ENCODE results near the gene NHS. TPM values are rescaled to one million over a fixed set of nuclear protein-coding genes. Genes with fewer than 3 reads are reported as not detected.
A peak's percentile ranks its signal among the peaks of the same experiment; 100 is the strongest.

NHS gene
- polyA plus RNA-seq, 1 donor (not counting 4 experiments of a cell fraction or from before 2014, with no cell fraction given): 5.4 TPM

GRCh38 chrX:17456526-17456925, 81.5 kb downstream of the NHS start:
- Histone ChIP-seq H3K9me1 (ENCODE audit: control insufficient read depth, extremely low read depth, insufficient read depth, low read length) (no peaks in the 10 kb centered on the region), H4K20me1 (ENCODE audit: control insufficient read depth, extremely low read depth, insufficient read depth, low read length) (no peaks in the 10 kb centered on the region), H3K4me3 (ENCODE audit: control insufficient read depth in 2 of 3, extremely low read depth in 1 of 3, insufficient read depth in 2 of 3, low read depth in 1 of 3, low read length in 3 of 3) (no peak overlapping the region), H3K27ac (ENCODE audit: control insufficient read depth, insufficient read depth, low read length) (no peak overlapping the region), H3K79me2 (ENCODE audit: control insufficient read depth, insufficient read depth, low read length) (peaks cover 12% of the 10 kb centered on the region), H2AFZ (ENCODE audit: control insufficient read depth, low read length) (no peak overlapping the region), H3K36me3 (ENCODE audit: control insufficient read depth in 2 of 2, extremely low read depth in 1 of 2, insufficient read depth in 2 of 2, low read length in 2 of 2) (no peaks in the 10 kb centered on the region), H3K9ac (ENCODE audit: control insufficient read depth, extremely low read depth, insufficient read depth, low read length) (no peak overlapping the region), H3K9me3 (ENCODE audit: control insufficient read depth, low read depth, low read length) (no peaks in the 10 kb centered on the region), H3K4me2 (ENCODE audit: control insufficient read depth, extremely low read depth, insufficient read depth, low read depth, low read length) (no peak overlapping the region), H3K27me3 (ENCODE audit: control insufficient read depth, extremely low read depth, insufficient read depth, low read length) (no peaks in the 10 kb centered on the region), H3K4me1 (ENCODE audit: control insufficient read depth, extremely low read depth, insufficient read depth, low read length) (peaks cover 9% of the 10 kb centered on the region)
- DNase-seq (ENCODE audit: low read depth, low spot score): no peak
- TF ChIP-seq CTCF (optimal IDR thresholded peaks at IDR 0.05 in 1 of 3, IDR thresholded peaks at IDR 0.05 in 1 of 3, conservative IDR thresholded peaks at IDR 0.05 in 1 of 3; ENCODE audit: extremely low read depth in 1 of 3, insufficient read depth in 2 of 3, low read length in 3 of 3): no peak
- TF ChIP-seq EZH2 (IDR thresholded peaks at IDR 0.05; ENCODE audit: low read length): no peak
- dilution Hi-C loops (cut with MboI; ENCODE audit: extremely low pct_ligation_motif_present, low sequenced_read_pairs): no loop called here
- no peak for FAIRE-seq

- Histone ChIP-seq H3K79me2 (ENCODE audit: control insufficient read depth, insufficient read depth, low read length) (peaks cover 13% of the 10 kb centered on the region), H3K4me1 (ENCODE audit: control insufficient read depth, extremely low read depth, insufficient read depth, low read length) (peaks cover 13% of the 10 kb centered on the region), H3K4me2 (ENCODE audit: control insufficient read depth, extremely low read depth, insufficient read depth, low read depth, low read length) (peak overlapping the region; percentile 13), H3K9me3 (ENCODE audit: control insufficient read depth, low read depth, low read length) (no peaks in the 10 kb centered on the region), H4K20me1 (ENCODE audit: control insufficient read depth, extremely low read depth, insufficient read depth, low read length) (no peaks in the 10 kb centered on the region), H3K27me3 (ENCODE audit: control insufficient read depth, extremely low read depth, insufficient read depth, low read length) (no peaks in the 10 kb centered on the region), H2AFZ (ENCODE audit: control insufficient read depth, low read length) (no peak overlapping the region), H3K4me3 (ENCODE audit: control insufficient read depth in 2 of 3, extremely low read depth in 1 of 3, insufficient read depth in 2 of 3, low read depth in 1 of 3, low read length in 3 of 3) (no peak overlapping the region), H3K9ac (ENCODE audit: control insufficient read depth, extremely low read depth, insufficient read depth, low read length) (no peak overlapping the region), H3K27ac (ENCODE audit: control insufficient read depth, insufficient read depth, low read length) (peak overlapping the region; percentile 61), H3K36me3 (ENCODE audit: control insufficient read depth in 2 of 2, extremely low read depth in 1 of 2, insufficient read depth in 2 of 2, low read length in 2 of 2) (no peaks in the 10 kb centered on the region), H3K9me1 (ENCODE audit: control insufficient read depth, extremely low read depth, insufficient read depth, low read length) (no peaks in the 10 kb centered on the region)
- FAIRE-seq (peak; percentile 82), DNase-seq (ENCODE audit: low read depth, low spot score) (peak; percentile 5)
- TF ChIP-seq CTCF (optimal IDR thresholded peaks at IDR 0.05 in 1 of 3, IDR thresholded peaks at IDR 0.05 in 1 of 3, conservative IDR thresholded peaks at IDR 0.05 in 1 of 3; ENCODE audit: extremely low read depth in 1 of 3, insufficient read depth in 2 of 3, low read length in 3 of 3) (no peak), EZH2 (IDR thresholded peaks at IDR 0.05; ENCODE audit: low read length) (no peak)
- dilution Hi-C loops (cut with MboI; ENCODE audit: extremely low pct_ligation_motif_present, low sequenced_read_pairs): no loop called here
Measured at GRCh38 chrX:17459008-17459611, 84.1 kb downstream of the NHS start.
